WI38 (cell line): ENCODE data around the gene DALRD3.

Experiments
- H3K4me3 ChIP-seq: 2 replicates; pipeline ENCODE4 v1.5.1; 2011; ENCODE audit warnings: low read depth, mild to moderate bottlenecking, control low read depth, low read length
- TF ChIP-seq, protein P1 (sequence below): IDR thresholded peaks from 2 replicates; pipeline ENCODE4 v1.5.1; 2012; ENCODE audit warnings: low read depth, mild to moderate bottlenecking, control low read depth, low read length

The DALRD3 gene

DNA sequence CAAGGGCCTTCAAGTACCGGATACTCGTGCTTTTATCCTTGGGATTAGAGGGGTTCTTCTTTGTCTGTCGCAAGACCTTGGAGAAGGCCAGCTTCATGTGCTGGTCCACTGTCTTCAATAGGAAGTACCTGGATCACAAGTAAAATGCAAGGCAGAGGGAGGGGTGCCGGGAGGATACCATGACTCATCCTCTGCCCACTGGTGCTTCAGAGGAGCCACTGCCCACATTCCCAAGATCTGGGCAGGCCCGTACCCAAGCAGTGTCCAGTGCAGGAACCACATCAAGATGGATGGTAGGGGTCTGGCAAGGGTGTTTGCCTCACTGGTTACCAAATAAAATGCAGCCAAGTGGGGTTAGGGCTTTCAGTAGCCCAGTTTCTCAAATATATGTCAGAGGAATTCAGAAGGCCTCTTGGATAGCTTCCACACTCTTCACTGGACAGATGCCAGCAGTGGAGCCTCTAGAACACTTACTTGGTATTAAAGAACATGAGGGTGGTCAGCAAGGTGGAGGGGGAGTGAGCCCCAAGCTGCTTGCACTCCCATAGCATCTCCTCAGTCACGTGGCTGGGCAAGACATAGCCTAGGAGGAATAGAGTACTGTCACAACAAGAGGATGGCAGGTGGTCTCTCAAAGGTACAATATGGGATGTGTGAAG lies 14.4 kb upstream of the DALRD3 start:
- TF ChIP-seq, protein P1, sequence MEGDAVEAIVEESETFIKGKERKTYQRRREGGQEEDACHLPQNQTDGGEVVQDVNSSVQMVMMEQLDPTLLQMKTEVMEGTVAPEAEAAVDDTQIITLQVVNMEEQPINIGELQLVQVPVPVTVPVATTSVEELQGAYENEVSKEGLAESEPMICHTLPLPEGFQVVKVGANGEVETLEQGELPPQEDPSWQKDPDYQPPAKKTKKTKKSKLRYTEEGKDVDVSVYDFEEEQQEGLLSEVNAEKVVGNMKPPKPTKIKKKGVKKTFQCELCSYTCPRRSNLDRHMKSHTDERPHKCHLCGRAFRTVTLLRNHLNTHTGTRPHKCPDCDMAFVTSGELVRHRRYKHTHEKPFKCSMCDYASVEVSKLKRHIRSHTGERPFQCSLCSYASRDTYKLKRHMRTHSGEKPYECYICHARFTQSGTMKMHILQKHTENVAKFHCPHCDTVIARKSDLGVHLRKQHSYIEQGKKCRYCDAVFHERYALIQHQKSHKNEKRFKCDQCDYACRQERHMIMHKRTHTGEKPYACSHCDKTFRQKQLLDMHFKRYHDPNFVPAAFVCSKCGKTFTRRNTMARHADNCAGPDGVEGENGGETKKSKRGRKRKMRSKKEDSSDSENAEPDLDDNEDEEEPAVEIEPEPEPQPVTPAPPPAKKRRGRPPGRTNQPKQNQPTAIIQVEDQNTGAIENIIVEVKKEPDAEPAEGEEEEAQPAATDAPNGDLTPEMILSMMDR, result no peak
- no peak overlapping the region for H3K4me3 ChIP-seq

DNA sequence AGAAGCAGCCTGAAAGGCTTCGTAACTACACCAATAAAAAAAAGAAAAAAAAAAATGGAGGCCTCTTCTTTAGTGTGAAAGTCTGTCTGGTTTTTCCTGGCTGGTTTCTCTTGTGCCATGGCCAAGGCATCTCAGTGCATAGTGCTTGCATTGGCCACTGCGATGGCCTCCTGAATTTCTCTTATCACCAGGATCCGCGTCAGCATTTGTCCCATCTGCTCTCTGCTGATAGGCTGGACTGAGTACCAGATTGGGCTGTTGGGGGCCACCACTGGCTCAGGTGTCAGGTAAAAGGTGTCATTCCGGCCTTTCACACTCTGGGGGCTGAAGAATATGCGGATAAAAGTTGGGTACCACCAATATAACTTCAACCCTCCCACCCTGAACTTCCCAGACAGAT lies 11.9 kb upstream of the DALRD3 start:
- no peak overlapping the region for H3K4me3 ChIP-seq
- TF ChIP-seq, protein P1, result no peak

DNA sequence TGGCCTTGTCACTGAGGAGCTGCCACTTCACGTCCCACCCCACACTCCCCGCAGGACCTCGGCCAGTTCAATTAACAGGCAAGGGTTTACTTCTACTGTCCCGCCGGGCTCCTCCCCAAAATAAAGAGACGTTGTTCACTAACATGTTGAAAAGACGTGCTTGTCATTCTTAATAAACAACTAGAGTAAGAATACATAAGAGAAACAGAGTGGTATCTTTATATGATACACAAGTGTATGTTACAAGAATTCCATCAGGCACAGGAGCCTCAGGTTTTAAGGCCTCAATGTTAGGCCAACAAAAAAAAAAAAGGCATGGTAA lies 11.1 kb upstream of the DALRD3 start:
- H3K4me3 ChIP-seq, result peak overlapping the region; percentile 86

DNA sequence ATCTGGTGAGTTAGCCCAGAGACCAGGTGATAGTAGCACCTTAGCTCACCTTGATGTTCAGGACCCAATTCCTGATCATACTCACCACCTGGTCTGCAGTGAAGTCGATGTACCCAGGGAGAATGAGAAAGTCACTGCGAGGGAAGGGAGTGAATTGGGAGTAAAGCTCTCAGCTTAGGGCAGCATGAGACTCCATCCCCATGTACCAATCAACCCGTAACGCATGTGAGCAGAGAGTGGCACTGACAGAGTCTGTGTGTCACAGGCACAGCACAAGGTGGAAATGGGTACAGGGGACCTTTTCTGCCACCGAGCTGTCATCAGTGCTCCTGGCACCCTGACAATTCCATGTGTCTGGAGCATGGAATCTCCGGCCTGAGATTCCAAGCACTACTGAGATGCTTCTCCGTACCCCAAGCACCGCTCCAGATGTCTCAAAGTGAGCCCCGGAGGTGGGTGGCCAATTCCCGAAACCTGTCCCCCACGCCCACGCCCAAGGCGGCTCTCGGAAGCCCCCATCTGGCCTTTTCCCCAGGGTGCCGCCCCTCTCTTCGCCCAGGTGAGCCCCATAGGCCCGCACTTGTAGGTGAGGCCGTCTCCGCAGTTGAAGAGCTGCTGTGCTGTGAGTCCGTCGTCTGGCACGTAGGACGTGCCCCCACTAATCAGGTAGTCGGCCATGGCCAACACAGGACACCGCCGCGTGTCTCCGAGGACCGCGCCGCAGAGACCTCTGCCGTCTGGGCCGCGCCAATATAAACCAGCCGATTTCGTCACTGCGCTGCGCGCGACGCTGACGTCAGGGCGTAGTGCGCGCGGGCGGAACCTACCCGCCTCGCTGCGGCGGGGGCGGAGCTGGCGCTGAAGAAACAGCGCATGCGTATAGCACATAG lies 10.5 kb upstream of the DALRD3 start, which contains the start of gene IMPDH2:
Gene IMPDH2 (minus strand): TSS at position 726 of the 890 bp plus-strand sequence. CDS start 48 bp downstream, at position 678.
- TF ChIP-seq, protein P1, result no peak
- H3K4me3 ChIP-seq, result peak within 1 kb of the TSS; percentile 86

More for the DNA sequence above, 11.1 kb upstream of the DALRD3 start:
- TF ChIP-seq, protein P1, result no peak

DNA sequence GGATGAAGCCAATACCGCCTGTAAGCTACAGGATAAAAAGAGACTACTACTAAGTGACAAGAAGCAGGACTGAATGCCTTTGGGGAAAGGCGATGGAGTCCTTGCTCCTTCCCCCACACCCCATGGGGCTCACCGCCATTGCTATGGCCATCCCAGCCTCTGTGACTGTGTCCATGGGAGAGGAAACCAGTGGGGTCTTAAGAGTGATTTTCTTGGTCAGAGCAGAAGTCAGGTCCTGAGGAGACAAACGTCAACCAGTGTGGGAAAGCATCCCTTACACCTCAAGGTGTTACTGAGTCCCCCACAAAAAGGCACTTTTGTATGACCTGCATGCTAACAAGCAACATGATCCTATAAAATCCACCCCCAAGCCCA lies 9.9 kb upstream of the DALRD3 start:
- peak overlapping the region; percentile 86 for H3K4me3 ChIP-seq
- TF ChIP-seq, protein P1, result no peak

DNA sequence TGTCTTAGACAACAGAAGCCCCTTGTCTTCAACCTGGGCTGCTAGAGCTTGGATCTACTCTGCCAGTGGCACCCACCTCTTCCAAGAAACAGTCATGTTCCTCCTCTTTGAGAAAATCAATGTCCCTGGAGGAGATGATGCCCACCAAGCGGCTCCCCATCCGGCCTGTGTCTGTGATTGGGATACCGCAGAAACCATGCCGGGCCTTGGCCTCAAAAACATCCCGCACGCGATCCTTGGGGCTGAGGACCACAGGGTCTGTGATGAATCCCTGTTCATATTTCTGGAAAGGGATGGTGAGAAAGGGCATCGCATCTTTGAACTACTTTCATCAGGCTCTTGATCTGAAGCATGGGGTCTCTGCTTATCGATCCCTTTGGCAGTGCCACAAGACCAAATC lies 9.3 kb upstream of the DALRD3 start:
- no peak overlapping the region for H3K4me3 ChIP-seq
- TF ChIP-seq, protein P1, result no peak

DNA sequence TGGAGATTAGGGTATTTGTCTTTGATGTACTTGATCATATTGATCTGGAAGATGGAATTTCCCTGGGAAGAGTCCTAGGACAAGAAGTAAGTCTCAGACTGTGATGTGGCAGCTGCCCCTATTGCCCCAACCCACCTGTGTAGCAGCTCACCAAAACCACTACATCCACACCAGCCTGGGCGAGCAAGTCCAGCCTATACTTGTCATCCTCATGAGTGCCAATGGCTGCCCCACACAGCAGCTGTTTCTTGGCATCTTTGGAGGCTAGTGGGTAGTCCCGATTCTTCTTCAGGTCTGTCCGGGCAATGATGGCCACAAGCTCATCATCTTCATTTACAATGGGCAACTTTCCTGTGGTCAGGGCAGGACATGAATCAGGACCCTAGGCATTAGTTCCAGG lies 8.2 kb upstream of the DALRD3 start:
- TF ChIP-seq, protein P1, result no peak
- H3K4me3 ChIP-seq, result no peak overlapping the region
